GM12801 (cell line): ENCODE measurements around the gene ARHGAP15.

Source experiments
- TF ChIP-seq, protein P1 (sequence below): IDR thresholded peaks from one replicate; pipeline ENCODE4 v1.5.1; 2011; ENCODE audit warnings: control low read depth; ENCODE audit not compliant: insufficient read length; ENCODE audit errors: extremely low read depth

The ARHGAP15 gene

DNA sequence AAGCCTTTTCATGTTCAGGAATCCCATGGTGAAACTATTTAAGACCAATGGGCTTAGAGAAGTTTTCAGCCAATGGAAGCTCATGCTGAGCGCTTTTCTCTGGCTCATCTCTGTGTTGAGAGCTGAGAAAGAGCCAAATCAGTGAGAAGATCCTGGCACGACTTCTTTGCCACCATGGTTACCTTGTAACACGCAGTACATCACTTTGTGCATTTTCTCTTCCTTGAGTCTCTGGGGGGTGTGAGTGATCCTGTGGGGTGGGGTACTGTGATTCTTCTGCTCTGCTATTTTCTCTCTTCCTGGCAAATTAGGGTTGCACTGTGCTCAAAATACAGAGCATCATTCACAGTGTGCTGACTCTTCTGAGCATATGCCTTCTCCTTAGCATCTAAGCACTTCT, 664.2 kb downstream of the ARHGAP15 start:
- TF ChIP-seq, protein P1, sequence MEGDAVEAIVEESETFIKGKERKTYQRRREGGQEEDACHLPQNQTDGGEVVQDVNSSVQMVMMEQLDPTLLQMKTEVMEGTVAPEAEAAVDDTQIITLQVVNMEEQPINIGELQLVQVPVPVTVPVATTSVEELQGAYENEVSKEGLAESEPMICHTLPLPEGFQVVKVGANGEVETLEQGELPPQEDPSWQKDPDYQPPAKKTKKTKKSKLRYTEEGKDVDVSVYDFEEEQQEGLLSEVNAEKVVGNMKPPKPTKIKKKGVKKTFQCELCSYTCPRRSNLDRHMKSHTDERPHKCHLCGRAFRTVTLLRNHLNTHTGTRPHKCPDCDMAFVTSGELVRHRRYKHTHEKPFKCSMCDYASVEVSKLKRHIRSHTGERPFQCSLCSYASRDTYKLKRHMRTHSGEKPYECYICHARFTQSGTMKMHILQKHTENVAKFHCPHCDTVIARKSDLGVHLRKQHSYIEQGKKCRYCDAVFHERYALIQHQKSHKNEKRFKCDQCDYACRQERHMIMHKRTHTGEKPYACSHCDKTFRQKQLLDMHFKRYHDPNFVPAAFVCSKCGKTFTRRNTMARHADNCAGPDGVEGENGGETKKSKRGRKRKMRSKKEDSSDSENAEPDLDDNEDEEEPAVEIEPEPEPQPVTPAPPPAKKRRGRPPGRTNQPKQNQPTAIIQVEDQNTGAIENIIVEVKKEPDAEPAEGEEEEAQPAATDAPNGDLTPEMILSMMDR: no peak

DNA sequence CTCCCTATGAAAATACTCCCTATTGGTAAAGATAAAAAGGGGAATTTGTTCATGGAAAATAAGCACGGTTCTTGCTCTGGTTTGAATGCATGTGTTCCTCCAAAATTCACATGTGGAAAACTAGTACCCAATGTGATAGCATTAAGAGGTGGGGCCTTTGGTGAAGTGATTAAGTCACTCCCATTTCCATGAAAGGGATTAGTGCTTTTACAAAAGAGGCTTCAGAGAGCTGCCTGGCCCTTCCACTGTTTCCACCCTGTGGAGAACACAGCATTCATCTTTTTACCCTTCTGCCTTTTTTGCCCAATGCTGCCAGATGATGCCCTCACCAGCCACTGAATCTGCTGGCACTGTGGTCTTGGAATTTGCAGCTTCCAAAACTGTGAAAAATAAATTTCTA, 666.8 kb downstream of the ARHGAP15 start:
- TF ChIP-seq, protein P1: no peak

DNA sequence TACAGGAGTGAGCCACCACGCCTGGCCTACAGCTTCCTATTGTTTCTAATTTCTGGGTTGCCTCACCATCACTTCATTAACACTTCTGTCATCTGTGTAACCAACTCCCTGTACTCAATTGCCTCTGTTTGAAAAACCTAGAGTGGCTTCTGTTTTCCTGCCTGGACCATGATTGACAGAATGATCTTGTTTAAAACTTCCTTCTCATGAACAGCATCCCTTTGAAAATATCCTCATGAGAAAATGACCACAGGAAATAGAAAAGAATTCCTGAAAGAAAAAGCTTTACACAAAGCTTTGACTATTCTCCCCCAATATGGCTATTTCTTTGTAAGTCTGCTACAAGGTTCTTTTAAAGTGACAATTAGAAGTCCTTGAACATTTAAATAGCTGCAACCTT, 672.3 kb downstream of the ARHGAP15 start:
- TF ChIP-seq, protein P1: no peak

DNA sequence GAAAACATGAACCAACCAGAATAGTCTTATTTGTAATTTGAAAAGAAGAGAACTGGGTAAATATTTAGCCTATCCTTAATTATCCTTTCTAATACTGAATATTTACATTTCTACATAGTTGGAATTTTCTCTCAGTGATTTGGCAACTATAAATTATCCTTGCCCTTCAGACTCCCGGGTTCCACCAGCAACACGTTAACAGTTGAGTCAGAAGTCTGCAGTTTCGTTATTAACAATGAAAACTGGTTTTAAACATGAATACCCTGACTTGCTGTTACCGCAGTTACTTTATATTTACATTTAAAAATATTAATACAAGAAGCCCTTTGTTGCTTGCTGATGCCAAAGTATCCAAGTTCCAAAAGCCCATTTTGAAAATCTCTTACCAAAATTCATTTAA, 673.0 kb downstream of the ARHGAP15 start:
- TF ChIP-seq, protein P1: no peak

DNA sequence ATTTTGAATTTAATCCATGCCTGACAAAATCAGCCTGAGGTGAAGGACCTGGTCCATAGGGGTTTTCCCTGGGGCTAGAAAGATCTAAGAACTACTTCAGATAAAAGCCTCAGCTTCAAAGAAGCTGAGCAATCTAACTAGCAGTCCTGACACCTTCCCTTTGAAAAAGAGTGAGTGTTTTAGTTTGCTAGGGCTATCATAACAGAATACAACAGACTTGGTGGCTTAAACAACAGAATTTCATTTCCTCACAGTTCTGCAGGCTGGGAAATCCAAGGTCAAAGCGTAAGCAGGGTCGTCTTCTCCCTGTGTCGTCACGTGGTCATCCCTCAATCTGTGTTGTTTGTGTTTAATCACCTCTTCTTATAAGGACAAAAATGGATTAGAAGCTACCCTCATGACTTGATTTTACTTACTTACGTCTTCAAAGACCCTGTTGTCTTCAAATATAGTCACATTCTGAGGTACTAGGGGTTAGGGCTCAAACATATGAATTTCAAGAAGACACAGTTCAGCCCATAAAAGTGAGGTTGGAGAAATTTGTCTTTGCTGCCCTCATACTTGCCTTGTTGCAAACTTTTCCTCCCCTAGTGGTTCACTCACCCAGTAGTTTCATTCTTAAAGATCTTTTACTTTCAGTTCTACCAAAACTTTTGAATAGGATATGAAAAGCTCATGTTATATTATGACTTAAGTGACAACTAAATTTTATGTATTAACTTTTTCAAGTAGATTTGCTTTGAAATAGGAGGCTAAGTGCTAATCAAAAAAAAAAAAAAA, 673.8 kb downstream of the ARHGAP15 start:
- TF ChIP-seq, protein P1: no peak

DNA sequence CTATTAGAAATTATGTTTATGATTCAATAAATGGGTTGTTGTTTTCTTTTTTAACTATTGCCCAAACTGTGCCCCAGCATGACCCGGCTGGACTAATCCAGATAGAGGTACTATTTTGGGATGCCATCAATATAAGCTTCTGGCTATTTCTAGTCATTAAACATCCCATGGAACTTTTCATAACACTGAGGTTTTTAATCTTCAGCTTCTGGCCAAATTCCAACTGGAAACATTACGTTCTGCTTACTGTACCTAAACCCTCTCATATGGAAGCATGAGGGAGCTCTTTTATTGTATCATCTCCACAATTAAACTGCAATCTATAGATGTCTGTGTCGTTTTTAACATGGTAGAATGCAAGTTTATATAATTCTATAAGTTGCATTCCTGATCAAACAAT, 674.7 kb downstream of the ARHGAP15 start:
- TF ChIP-seq, protein P1: no peak

DNA sequence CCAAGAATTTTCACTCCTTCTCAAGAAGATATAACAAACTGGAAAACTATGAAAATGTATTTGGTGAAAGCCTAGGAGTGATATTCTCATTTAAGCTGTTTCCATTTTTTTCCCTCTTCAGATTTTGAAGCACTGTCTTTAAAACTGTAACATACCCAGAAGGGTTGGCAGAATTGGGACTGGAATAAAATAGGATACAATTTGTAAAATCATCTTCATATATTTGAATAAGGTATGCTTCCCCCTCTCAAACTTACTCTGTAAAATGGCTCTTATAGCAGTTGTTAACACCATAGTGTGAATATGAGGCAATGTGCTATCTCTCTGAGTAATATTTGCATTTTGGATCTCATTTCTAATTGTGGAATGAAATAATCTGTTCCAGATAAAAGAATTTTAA, 676.4 kb downstream of the ARHGAP15 start:
- TF ChIP-seq, protein P1: no peak
